Panc1 (cell line): Measurements from ENCODE around the gene ADORA1.

Source experiments
- CTCF ChIP-seq: fragments of 450-650 bp; IDR thresholded peaks from 2 replicates; pipeline ENCODE4 v1.5.1; 2017; ENCODE audit warnings: mild to moderate bottlenecking
- POLR2AphosphoS5 ChIP-seq: IDR thresholded peaks from 2 replicates; pipeline ENCODE4 v1.6.1; 2012; ENCODE audit warnings: mild to moderate bottlenecking, low read depth, low read length, moderate library complexity
- REST ChIP-seq, 2 experiments: IDR thresholded peaks; 2 replicates each; pipeline ENCODE4 v1.6.1; 2011 to 2012; ENCODE audit warnings: low read depth in 2 of 2, control low read depth in 1 of 2, low read length in 1 of 2, mild to moderate bottlenecking in 1 of 2, moderate library complexity in 1 of 2; ENCODE audit not compliant: insufficient read depth in 1 of 2
- SIN3A ChIP-seq: IDR thresholded peaks from 2 replicates; pipeline ENCODE4 v1.6.1; 2012; ENCODE audit warnings: low read depth, mild to moderate bottlenecking, low read length, moderate library complexity, borderline replicate concordance; ENCODE audit not compliant: insufficient read depth
- TCF7L2 ChIP-seq: IDR thresholded peaks from 2 replicates; pipeline ENCODE4 v1.6.1; 2011; ENCODE audit warnings: mild to moderate bottlenecking, low read depth, low read length, inconsistent platforms

- TF ChIP-seq SIN3A, result no peak
- TF ChIP-seq CTCF, result no peak
- no peak for TF ChIP-seq POLR2AphosphoS5
- no peak for TF ChIP-seq TCF7L2
- no peak for TF ChIP-seq REST (IDR thresholded peaks at IDR 0.05; ENCODE audit: insufficient read depth in 1 of 2, low read depth in 2 of 2, low read length in 1 of 2)
Observed at GRCh38 chr1:203185585-203185984, 58.1 kb downstream of the ADORA1 start.
